GM23338 (cell line): ENCODE measurements around the gene MROH2A.

Experiments
- CTCF ChIP-seq, 2 experiments: fragments of 200-600 bp in 1 of 2; sonication (generic) in 1 of 2; conservative IDR thresholded peaks; 2 replicates each; pipeline versions ENCODE4 v1.5.1 to v1.6.1; 2016 to 2017; ENCODE audit warnings: antibody characterized with exemption in 2 of 2, low read depth in 2 of 2, mild to moderate bottlenecking in 2 of 2, moderate library complexity in 1 of 2
- EZH2 ChIP-seq: fragments of 200-600 bp; sonication (generic); IDR thresholded peaks from one replicate; pipeline ENCODE4 v1.8.0; 2017; ENCODE audit warnings: antibody characterized with exemption, mild to moderate bottlenecking, low read depth; ENCODE audit not compliant: unreplicated experiment
- EZH2phosphoT487 ChIP-seq: fragments of 200-600 bp; sonication (generic); IDR thresholded peaks from one replicate; pipeline ENCODE4 v1.8.1; 2018; ENCODE audit warnings: antibody characterized with exemption; ENCODE audit not compliant: unreplicated experiment
- POLR2AphosphoS5 ChIP-seq: IDR thresholded peaks from 2 replicates; pipeline ENCODE4 v1.6.1; 2016; ENCODE audit warnings: antibody characterized with exemption, low read depth
- REST ChIP-seq: IDR thresholded peaks from one replicate; pipeline ENCODE4 v1.6.1; 2018; ENCODE audit warnings: antibody characterized with exemption; ENCODE audit not compliant: unreplicated experiment

- TF ChIP-seq POLR2AphosphoS5 (no peak), CTCF (conservative IDR thresholded peaks at IDR 0.05; ENCODE audit: low read depth in 2 of 2) (no peak), EZH2 (no peak), REST (no peak), EZH2phosphoT487 (no peak)
These were observed 67.4 kb downstream of the MROH2A start for GRCh38 chr2:233845301-233846060.
